Measurements from ENCODE around the gene CALU.

Gene CALU

DNA sequence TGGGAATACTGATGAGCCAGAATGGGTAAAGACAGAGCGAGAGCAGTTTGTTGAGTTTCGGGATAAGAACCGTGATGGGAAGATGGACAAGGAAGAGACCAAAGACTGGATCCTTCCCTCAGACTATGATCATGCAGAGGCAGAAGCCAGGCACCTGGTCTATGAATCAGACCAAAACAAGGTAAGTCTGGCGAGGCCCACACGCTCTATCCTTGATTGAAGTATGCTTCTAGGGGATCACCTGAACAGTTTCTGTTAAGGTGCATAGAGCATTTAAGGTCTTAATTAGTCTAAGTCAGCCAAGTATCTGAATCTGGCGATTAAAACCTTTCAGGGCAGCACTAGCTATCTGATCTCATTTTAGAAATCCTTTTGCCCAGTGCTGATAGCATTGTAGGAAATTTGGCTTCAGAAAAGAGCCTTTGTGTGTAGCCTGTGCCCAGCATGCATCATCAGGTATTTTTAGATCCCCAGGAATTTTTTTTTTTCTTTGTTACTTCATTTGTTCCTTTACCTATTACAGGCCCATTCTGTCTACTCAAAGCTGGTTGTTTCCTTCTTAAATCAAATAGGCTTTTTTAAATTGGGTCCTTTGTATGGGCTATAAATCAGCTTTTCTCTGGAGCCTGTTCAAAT is 28.4 kb downstream of the CALU start:
- POLR2A ChIA-PET: no interaction called here
- Histone ChIP-seq H3K36me3 (ENCODE audit: control insufficient read depth in 2 of 2, insufficient read depth in 1 of 2, low read length in 2 of 2) (peaks cover 45 to 81% of the 10 kb centered on the region in 2 experiments), H3K4me1 (ENCODE audit: control insufficient read depth, insufficient read depth, low read length) (no peaks in the 10 kb centered on the region), H3K4me3 (ENCODE audit: low read depth, low read length) (no peak overlapping the region), H3K9me3 (ENCODE audit: control insufficient read depth, insufficient read depth, low read depth, low read length) (no peaks in the 10 kb centered on the region), H3K27ac (ENCODE audit: extremely low read depth, low read depth, low read length) (no peak overlapping the region)
- CTCF ChIA-PET: interaction anchor here (0.7 to 0.8 kb wide), 2 partner anchors 15 to 191 kb away, joined by 3 to 4 read pairs; no protein-coding TSS in a partner anchor
- TF ChIP-seq ZNF501 (tag by site-specific recombination; IDR thresholded peaks at IDR 0.05): no peak
- TF ChIP-seq, protein P1, sequence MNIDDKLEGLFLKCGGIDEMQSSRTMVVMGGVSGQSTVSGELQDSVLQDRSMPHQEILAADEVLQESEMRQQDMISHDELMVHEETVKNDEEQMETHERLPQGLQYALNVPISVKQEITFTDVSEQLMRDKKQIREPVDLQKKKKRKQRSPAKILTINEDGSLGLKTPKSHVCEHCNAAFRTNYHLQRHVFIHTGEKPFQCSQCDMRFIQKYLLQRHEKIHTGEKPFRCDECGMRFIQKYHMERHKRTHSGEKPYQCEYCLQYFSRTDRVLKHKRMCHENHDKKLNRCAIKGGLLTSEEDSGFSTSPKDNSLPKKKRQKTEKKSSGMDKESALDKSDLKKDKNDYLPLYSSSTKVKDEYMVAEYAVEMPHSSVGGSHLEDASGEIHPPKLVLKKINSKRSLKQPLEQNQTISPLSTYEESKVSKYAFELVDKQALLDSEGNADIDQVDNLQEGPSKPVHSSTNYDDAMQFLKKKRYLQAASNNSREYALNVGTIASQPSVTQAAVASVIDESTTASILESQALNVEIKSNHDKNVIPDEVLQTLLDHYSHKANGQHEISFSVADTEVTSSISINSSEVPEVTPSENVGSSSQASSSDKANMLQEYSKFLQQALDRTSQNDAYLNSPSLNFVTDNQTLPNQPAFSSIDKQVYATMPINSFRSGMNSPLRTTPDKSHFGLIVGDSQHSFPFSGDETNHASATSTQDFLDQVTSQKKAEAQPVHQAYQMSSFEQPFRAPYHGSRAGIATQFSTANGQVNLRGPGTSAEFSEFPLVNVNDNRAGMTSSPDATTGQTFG (tag by site-specific recombination; IDR thresholded peaks at IDR 0.05; ENCODE audit: borderline replicate concordance): no peak
- TF ChIP-seq, protein P2, sequence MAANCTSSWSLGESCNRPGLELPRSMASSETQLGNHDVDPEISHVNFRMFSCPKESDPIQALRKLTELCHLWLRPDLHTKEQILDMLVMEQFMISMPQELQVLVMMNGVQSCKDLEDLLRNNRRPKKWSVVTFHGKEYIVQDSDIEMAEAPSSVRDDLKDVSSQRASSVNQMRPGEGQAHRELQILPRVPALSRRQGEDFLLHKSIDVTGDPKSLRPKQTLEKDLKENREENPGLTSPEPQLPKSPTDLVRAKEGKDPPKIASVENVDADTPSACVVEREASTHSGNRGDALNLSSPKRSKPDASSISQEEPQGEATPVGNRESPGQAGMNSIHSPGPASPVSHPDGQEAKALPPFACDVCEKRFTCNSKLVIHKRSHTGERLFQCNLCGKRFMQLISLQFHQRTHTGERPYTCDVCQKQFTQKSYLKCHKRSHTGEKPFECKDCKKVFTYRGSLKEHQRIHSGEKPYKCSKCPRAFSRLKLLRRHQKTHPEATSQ (tag by site-specific recombination; IDR thresholded peaks at IDR 0.05): no peak
- no peak for TF ChIP-seq ZNF747 (tag by site-specific recombination; IDR thresholded peaks at IDR 0.05)
- TF ChIP-seq ZNF2 (tag by site-specific recombination; IDR thresholded peaks at IDR 0.05): no peak
- no peak for TF ChIP-seq SP2 (tag by site-specific recombination; IDR thresholded peaks at IDR 0.05)
- no peak for TF ChIP-seq ZNF354C (tag by site-specific recombination; IDR thresholded peaks at IDR 0.05; ENCODE audit: borderline replicate concordance, low read depth)
- TF ChIP-seq ZFP41 (tag by site-specific recombination; IDR thresholded peaks at IDR 0.05; ENCODE audit: borderline replicate concordance): no peak
- TF ChIP-seq, protein P3, sequence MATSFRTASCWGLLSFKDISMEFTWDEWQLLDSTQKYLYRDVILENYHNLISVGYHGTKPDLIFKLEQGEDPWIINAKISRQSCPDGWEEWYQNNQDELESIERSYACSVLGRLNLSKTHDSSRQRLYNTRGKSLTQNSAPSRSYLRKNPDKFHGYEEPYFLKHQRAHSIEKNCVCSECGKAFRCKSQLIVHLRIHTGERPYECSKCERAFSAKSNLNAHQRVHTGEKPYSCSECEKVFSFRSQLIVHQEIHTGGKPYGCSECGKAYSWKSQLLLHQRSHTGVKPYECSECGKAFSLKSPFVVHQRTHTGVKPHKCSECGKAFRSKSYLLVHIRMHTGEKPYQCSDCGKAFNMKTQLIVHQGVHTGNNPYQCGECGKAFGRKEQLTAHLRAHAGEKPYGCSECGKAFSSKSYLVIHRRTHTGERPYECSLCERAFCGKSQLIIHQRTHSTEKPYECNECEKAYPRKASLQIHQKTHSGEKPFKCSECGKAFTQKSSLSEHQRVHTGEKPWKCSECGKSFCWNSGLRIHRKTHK (tag by site-specific recombination; IDR thresholded peaks at IDR 0.05): no peak
- no peak for TF ChIP-seq ZNF670 (tag by site-specific recombination; IDR thresholded peaks at IDR 0.05; ENCODE audit: low read depth)
- TF ChIP-seq, protein P4, sequence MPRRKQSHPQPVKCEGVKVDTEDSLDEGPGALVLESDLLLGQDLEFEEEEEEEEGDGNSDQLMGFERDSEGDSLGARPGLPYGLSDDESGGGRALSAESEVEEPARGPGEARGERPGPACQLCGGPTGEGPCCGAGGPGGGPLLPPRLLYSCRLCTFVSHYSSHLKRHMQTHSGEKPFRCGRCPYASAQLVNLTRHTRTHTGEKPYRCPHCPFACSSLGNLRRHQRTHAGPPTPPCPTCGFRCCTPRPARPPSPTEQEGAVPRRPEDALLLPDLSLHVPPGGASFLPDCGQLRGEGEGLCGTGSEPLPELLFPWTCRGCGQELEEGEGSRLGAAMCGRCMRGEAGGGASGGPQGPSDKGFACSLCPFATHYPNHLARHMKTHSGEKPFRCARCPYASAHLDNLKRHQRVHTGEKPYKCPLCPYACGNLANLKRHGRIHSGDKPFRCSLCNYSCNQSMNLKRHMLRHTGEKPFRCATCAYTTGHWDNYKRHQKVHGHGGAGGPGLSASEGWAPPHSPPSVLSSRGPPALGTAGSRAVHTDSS (tag by site-specific recombination; IDR thresholded peaks at IDR 0.05): no peak
- TF ChIP-seq ZNF132 (tag by site-specific recombination; IDR thresholded peaks at IDR 0.05; ENCODE audit: borderline replicate concordance): no peak
- TF ChIP-seq ZNF626 (tag by site-specific recombination; IDR thresholded peaks at IDR 0.05): no peak
- TF ChIP-seq OSR2 (tag by site-specific recombination; IDR thresholded peaks at IDR 0.05): no peak
- TF ChIP-seq, protein P5, sequence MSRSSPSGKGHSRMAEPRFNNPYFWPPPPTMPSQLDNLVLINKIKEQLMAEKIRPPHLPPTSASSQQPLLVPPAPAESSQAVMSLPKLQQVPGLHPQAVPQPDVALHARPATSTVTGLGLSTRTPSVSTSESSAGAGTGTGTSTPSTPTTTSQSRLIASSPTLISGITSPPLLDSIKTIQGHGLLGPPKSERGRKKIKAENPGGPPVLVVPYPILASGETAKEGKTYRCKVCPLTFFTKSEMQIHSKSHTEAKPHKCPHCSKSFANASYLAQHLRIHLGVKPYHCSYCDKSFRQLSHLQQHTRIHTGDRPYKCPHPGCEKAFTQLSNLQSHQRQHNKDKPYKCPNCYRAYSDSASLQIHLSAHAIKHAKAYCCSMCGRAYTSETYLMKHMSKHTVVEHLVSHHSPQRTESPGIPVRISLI (tag by site-specific recombination; IDR thresholded peaks at IDR 0.05): no peak
- no peak for TF ChIP-seq ZNF248 (tag by site-specific recombination; IDR thresholded peaks at IDR 0.05)
- TF ChIP-seq, protein P6, sequence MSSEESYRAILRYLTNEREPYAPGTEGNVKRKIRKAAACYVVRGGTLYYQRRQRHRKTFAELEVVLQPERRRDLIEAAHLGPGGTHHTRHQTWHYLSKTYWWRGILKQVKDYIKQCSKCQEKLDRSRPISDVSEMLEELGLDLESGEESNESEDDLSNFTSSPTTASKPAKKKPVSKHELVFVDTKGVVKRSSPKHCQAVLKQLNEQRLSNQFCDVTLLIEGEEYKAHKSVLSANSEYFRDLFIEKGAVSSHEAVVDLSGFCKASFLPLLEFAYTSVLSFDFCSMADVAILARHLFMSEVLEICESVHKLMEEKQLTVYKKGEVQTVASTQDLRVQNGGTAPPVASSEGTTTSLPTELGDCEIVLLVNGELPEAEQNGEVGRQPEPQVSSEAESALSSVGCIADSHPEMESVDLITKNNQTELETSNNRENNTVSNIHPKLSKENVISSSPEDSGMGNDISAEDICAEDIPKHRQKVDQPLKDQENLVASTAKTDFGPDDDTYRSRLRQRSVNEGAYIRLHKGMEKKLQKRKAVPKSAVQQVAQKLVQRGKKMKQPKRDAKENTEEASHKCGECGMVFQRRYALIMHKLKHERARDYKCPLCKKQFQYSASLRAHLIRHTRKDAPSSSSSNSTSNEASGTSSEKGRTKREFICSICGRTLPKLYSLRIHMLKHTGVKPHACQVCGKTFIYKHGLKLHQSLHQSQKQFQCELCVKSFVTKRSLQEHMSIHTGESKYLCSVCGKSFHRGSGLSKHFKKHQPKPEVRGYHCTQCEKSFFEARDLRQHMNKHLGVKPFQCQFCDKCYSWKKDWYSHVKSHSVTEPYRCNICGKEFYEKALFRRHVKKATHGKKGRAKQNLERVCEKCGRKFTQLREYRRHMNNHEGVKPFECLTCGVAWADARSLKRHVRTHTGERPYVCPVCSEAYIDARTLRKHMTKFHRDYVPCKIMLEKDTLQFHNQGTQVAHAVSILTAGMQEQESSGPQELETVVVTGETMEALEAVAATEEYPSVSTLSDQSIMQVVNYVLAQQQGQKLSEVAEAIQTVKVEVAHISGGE (tag by site-specific recombination; conservative IDR thresholded peaks at IDR 0.05; ENCODE audit: low read depth): no peak
- no peak for TF ChIP-seq ZNF311 (tag by site-specific recombination; IDR thresholded peaks at IDR 0.05; ENCODE audit: borderline replicate concordance)
